Heart left ventricle (tissue), 16 donors: ENCODE results near the gene ABLIM2. TPM values are rescaled to one million over a fixed set of nuclear protein-coding genes. Genes with fewer than 3 reads are reported as not detected.

Source experiments
- ATAC-seq, 4 donors: fragments of 200-7000 bp; cut with Tn5 transposase; one replicate each; pipeline ENCODE4 v1.9.1; 2020 to 2022; ENCODE audit warnings: moderate library complexity in 4 of 4, mild to moderate bottlenecking in 3 of 4, moderate number of reproducible peaks in 1 of 4
- DNase-seq, 5 donors: peaks; one replicate each; pipeline ENCODE4 v3.0.0-alpha.2; 2020
- H3K27ac ChIP-seq, 12 donors: fragments of 200-600 bp; sonication (generic) in 4 of 12; one replicate each; pipeline versions ENCODE4 v1.5.0 to v1.8.0; 2016 to 2022; ENCODE audit warnings: mild to moderate bottlenecking in 2 of 12
- H3K27me3 ChIP-seq, 9 donors: fragments of 200-600 bp; sonication (generic) in 2 of 9; one replicate each; pipeline versions ENCODE4 v1.5.1 to v1.8.0; 2016 to 2022; ENCODE audit warnings: mild to moderate bottlenecking in 3 of 9
- H3K36me3 ChIP-seq, 9 donors: fragments of 200-600 bp; sonication (generic) in 2 of 9; one replicate each; pipeline versions ENCODE4 v1.5.0 to v1.8.0; 2018 to 2022; ENCODE audit warnings: mild to moderate bottlenecking in 2 of 9
- H3K4me1 ChIP-seq, 12 donors: fragments of 200-600 bp; sonication (generic) in 4 of 12; one replicate each; pipeline versions ENCODE4 v1.5.0 to v1.8.0; 2016 to 2022; ENCODE audit warnings: mild to moderate bottlenecking in 3 of 12
- H3K4me3 ChIP-seq, 12 donors: fragments of 200-600 bp; sonication (generic) in 4 of 12; one replicate each; pipeline versions ENCODE4 v1.5.0 to v1.8.0; 2017 to 2022; ENCODE audit warnings: mild to moderate bottlenecking in 9 of 12, moderate library complexity in 4 of 12
- H3K9me3 ChIP-seq, 12 donors: fragments of 200-600 bp; sonication (generic) in 4 of 12; one replicate each; pipeline versions ENCODE4 v1.5.0 to v1.8.0; 2016 to 2022; ENCODE audit warnings: mild to moderate bottlenecking in 1 of 12
- CTCF ChIP-seq, 12 donors: fragments of 200-600 bp; sonication (generic) in 4 of 12; IDR thresholded peaks; one replicate each; pipeline versions ENCODE4 v1.5.0 to v1.8.0; 2018 to 2022; ENCODE audit warnings: antibody characterized with exemption in 12 of 12, mild to moderate bottlenecking in 5 of 12
- POLR2A ChIP-seq, 2 donors: fragments of 450-650 bp; IDR thresholded peaks; one replicate each; pipeline ENCODE4 v1.6.1; 2017; ENCODE audit warnings: antibody characterized with exemption in 2 of 2, mild to moderate bottlenecking in 2 of 2, moderate library complexity in 2 of 2
- WGBS, 4 donors: extraction: QIAGEN DNeasy Blood & Tissue Kit in 2 of 4; methylation state at CpG; one replicate each; pipeline versions ENCODE4 v1.1.5 to v1.1.7; 2013 to 2018; 5-methylcytosine and 5-hydroxymethylcytosine counted together
- intact Hi-C, 10 donors: fragments of 100-400 bp; cut with DNase I; formaldehyde crosslinking; loops; one replicate each; pipeline versions ENCODE4 v1.11.1 to v1.14.2; 2022
- polyA plus RNA-seq, 2 donors: library from polyadenylated mRNA; stranded (reverse); fragments of 200-250 nt; gene quantifications; one replicate each; pipeline ENCODE4 v1.2.3, GENCODE V29; 2013
- total RNA-seq, 9 donors: library from RNA; depleted of rRNA in 2 of 9; stranded (reverse); fragments of >200 nt in 2 of 9; fragmentation: NEBNext Ultra II Directional in 3 of 9; extraction: Animal tissue kit (Norgen Biotek cat#: 25700) in 3 of 9; gene quantifications; one replicate each; pipeline versions ENCODE4 v1.1.0 to v1.2.4, GENCODE V29; 2016 to 2023
- donor health status: ischemic (EF 13 %, LVEDD 7.1; RV severe dilation, severe dysfunction).
- donor health status: healthy with polysubstance abuse.
- donor health status: DM: no; HTN: yes; CAD: no.
- donor health status: DM: no; HTN: no; CAD: no.
- donor health status: ischemic (EF 25% LVEDD 6.9; RV normal size, moderate dysfunction).
- donor health status: ischemic (EF 25% LVEDD 5.7; RV mildly dilated, moderate dysfunction).
- donor health status: healthy.
- donor health status: DM: yes; HTN: yes; CAD: no.
- donor health status: ischemic (EF 35%, LVEDD 5.7; RV mildly dilated, moderate dysfunction).
- donor health status: nonischemic (EF 11% LVEDD 7.7; RV severe dilation, severe dysfunction).
- donor health status: DM: yes; HTN: yes; CAD: no.
- donor health status: PGD.
- donor health status: ischemic (EF 29% LVEDD 5.4; RV normal size, mild dysfunction).
- donor health status: nonischemic (EF 23%, LVEDD 6.1; RV moderate dilation, normal function).

Gene ABLIM2
- total and polyA plus RNA-seq, 11 donors, result 11.1 to 27.9 (median 18.4) TPM

GRCh38 chr4:8132400-8132799 lies 26.2 kb downstream of the ABLIM2 start:
- ATAC-seq (no peak), DNase-seq (no peak)
- no peaks in the 10 kb centered on the region for H3K36me3 ChIP-seq
- no peaks in the 10 kb centered on the region for H3K9me3 ChIP-seq
- WGBS, 4 donors, result 90 to 95% (median 92%) methylated on average over 10 of the region's 10 CpGs
- TF ChIP-seq POLR2A (IDR thresholded peaks at IDR 0.05), result no peak
- no peak for TF ChIP-seq CTCF (IDR thresholded peaks at IDR 0.05)
- intact Hi-C loops, result no loop called here
- H3K4me1 ChIP-seq, result peaks cover 0 to 24% (median 2%) of the 10 kb centered on the region in 12 donors
- H3K4me3 ChIP-seq, result no peak overlapping the region
- H3K27ac ChIP-seq, result no peak overlapping the region
- no peaks in the 10 kb centered on the region for H3K27me3 ChIP-seq

GRCh38 chr4:8131826-8132225 lies 26.8 kb downstream of the ABLIM2 start:
- H3K27me3 ChIP-seq, result no peaks in the 10 kb centered on the region
- 80 to 86% (median 83%) methylated on average over 15 to 18 of the region's 18 CpGs for WGBS, 4 donors
- TF ChIP-seq POLR2A (IDR thresholded peaks at IDR 0.05), result no peak
- TF ChIP-seq CTCF (IDR thresholded peaks at IDR 0.05), result no peak
- H3K4me3 ChIP-seq, result no peak overlapping the region
- intact Hi-C loops, result no loop called here
- no peak overlapping the region for H3K27ac ChIP-seq
- peaks cover 0 to 22% (median 2%) of the 10 kb centered on the region in 12 donors for H3K4me1 ChIP-seq
- H3K36me3 ChIP-seq, result no peaks in the 10 kb centered on the region
- no peaks in the 10 kb centered on the region for H3K9me3 ChIP-seq
- ATAC-seq, result no peak
- no peak for DNase-seq

GRCh38 chr4:8131210-8131609 lies 27.4 kb downstream of the ABLIM2 start:
- Histone ChIP-seq H3K4me3 (no peak overlapping the region), H3K27me3 (no peaks in the 10 kb centered on the region), H3K36me3 (no peaks in the 10 kb centered on the region), H3K9me3 (no peaks in the 10 kb centered on the region), H3K4me1 (peaks cover 0 to 17% (median 2%) of the 10 kb centered on the region in 12 donors), H3K27ac (no peak overlapping the region)
- DNase-seq, result no peak
- no peak for ATAC-seq
- 64 to 72% (median 66%) methylated on average over 8 of the region's 8 CpGs for WGBS, 4 donors
- intact Hi-C loops, result no loop called here
- TF ChIP-seq CTCF (IDR thresholded peaks at IDR 0.05), result no peak
- no peak for TF ChIP-seq POLR2A (IDR thresholded peaks at IDR 0.05)

- no peak for ATAC-seq
- no peaks in the 10 kb centered on the region for H3K27me3 ChIP-seq
- no peaks in the 10 kb centered on the region for H3K9me3 ChIP-seq
- H3K4me1 ChIP-seq, result peaks cover 0 to 10% (median 0%) of the 10 kb centered on the region in 12 donors
- intact Hi-C loops, result no loop called here
- WGBS, 4 donors, result 71 to 86% (median 81%) methylated on average over 10 to 18 of the region's 18 CpGs
- no peaks in the 10 kb centered on the region for H3K36me3 ChIP-seq
- DNase-seq, result no peak
- no peak overlapping the region for H3K4me3 ChIP-seq
- no peak overlapping the region for H3K27ac ChIP-seq
- TF ChIP-seq POLR2A (IDR thresholded peaks at IDR 0.05), result no peak
- no peak for TF ChIP-seq CTCF (IDR thresholded peaks at IDR 0.05)
These were observed 28.1 kb downstream of the ABLIM2 start for GRCh38 chr4:8130346-8131066.
